GM12873 (cell line): ENCODE results near the gene SFSWAP.

Source experiments
- TF ChIP-seq, protein P1 (sequence below): IDR thresholded peaks from 2 replicates; pipeline ENCODE4 v1.5.1; 2012; ENCODE audit warnings: low read depth, mild to moderate bottlenecking, moderate library complexity, low read length, control low read depth; ENCODE audit not compliant: insufficient read depth; ENCODE audit errors: missing control alignments

The SFSWAP gene

DNA sequence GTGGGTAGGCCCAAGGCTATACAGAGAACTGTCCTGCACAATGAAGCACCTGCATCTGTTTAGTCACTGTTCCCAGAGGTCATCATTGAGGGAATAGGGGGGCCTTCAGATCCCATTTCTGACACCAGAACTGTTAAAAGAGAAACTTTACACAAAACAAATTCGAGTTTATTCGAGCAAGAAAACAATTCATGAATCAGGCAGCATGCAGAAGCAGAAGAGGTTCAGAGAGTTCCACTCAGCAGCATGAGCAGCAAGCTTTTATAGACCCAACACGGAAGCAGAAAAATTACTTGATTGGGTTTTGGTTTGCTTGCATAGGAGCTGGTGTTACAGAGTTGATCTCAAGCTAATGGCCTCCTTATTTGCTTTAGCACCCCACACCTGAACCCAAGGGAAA is 1.7 kb upstream of the SFSWAP start:
- TF ChIP-seq, protein P1, sequence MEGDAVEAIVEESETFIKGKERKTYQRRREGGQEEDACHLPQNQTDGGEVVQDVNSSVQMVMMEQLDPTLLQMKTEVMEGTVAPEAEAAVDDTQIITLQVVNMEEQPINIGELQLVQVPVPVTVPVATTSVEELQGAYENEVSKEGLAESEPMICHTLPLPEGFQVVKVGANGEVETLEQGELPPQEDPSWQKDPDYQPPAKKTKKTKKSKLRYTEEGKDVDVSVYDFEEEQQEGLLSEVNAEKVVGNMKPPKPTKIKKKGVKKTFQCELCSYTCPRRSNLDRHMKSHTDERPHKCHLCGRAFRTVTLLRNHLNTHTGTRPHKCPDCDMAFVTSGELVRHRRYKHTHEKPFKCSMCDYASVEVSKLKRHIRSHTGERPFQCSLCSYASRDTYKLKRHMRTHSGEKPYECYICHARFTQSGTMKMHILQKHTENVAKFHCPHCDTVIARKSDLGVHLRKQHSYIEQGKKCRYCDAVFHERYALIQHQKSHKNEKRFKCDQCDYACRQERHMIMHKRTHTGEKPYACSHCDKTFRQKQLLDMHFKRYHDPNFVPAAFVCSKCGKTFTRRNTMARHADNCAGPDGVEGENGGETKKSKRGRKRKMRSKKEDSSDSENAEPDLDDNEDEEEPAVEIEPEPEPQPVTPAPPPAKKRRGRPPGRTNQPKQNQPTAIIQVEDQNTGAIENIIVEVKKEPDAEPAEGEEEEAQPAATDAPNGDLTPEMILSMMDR, result no peak

DNA sequence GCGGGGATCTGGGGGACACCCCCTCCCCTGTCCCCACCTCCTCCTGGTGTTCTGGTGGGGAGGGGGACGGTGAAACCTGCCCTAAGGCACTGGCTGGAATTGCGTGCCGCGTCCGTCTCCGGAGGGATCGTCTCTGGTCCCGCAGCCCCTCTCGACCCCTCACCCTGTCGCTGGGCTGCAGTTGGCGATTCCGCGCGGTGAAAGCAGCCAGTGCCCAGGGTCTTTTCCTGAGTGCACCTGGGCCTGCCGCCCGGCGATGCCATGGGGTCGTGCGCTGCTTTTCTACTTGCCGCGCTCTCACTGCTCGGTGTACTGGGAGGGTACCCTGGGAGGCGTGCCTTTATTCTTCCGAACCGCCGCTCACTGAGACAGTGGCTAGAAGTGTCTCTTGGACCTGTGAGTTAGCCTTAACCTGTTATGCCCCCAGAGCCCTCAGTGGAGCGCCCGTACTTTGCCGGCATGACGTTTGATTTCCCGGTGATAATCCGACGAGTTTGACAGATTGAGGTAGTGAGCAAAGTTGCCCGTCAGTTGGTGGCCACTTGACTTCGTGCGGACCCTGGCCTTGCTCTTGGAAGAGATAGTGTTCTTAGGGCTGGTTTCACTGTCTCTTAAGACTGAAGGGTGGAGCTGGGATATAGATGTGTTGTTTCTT is 788 bp downstream of the SFSWAP start:
- TF ChIP-seq, protein P1, result no peak

DNA sequence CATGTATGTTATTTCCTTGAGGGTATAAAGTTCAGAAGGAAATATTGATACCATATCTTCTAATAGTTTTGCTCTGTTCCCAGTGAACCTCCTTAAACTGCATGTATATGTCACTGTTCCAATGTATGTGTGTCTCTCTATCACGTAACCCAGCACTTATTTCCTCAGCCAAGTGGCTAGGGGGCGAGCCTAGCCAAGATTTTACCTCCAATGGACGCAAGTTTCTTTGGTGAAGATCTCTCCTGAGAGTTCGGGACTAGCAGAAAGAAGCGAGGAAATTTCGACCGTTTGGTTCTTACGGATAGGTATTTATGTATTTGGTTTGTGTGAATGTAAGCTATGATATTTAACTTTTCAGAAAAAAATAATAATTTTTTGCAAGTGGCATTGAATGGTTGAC is 2.5 kb downstream of the SFSWAP start:
- TF ChIP-seq, protein P1, result no peak

DNA sequence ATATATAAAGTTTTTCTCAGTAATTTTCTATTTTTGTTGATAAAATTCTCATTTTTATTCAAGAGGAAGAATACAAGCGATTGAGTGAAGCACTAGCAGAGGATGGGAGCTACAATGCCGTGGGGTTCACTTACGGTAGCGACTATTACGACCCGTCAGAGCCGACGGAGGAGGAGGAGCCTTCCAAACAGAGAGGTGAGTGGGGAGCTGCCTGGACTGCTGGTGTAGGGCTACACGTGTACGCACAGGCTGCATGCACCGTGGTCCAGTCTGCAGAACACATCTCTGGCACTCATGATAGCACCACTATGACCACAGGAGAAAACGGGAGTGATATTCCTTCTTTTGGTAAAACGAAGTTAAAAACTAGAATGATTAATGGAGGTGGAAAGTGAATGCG is 3.9 kb downstream of the SFSWAP start:
- TF ChIP-seq, protein P1, result no peak

DNA sequence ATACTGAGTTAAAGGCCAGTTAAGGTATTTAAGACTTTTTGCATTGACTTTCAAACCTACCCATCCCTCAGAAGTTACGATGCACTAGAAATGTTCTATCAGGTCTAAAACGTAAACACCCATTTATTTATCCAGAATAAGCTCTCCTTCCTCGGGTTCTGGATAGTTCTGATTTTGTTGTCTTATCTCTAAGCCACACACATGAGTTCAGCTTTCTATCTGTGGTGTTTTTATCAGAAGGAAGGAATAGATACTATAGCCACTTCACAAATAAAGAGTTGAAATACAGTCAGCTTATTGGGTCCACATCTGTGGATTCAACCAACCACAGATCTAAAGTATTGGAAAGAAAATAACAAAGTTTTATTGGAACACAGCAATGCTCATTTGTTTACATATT is 5.4 kb downstream of the SFSWAP start:
- TF ChIP-seq, protein P1, result no peak

DNA sequence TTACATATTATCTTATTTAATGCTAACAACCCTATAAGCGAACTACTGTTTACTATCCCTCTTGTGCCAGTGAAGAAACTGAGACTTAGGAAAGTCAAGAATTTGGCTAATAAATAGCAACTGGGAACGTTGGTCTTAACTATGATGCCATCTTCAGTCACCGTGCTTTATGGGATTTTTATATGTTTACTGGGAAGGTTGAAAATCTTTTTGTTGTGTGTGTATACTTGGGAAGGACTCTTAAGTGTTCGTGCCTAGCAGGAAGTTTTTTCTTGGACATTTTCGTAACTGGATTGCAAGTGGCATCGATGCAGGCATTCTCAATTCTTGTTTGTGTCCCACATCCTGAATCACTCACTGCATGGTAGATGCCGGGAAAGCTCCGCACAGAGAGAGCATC is 9.4 kb downstream of the SFSWAP start:
- TF ChIP-seq, protein P1, result no peak

DNA sequence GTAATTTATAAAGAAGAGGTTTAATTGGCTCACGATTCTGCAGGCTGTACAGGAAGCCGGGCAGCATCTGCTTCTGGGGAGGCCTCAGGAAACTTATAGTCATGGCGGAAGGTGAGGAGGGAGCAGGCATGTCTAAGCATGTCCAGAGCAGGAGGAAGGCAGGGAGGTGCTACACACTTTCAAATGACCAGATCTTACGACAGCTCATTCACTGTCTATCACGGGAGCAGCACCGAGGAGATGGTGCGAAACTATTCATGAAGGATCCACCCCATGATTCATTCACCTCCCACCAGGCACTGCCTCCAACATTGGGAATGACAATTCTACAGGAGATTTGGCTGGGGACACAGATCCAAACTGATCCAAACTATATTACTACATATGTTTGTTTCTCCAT is 10.0 kb downstream of the SFSWAP start:
- TF ChIP-seq, protein P1, result no peak
